Measurements from ENCODE around the gene IL10.

DNA sequence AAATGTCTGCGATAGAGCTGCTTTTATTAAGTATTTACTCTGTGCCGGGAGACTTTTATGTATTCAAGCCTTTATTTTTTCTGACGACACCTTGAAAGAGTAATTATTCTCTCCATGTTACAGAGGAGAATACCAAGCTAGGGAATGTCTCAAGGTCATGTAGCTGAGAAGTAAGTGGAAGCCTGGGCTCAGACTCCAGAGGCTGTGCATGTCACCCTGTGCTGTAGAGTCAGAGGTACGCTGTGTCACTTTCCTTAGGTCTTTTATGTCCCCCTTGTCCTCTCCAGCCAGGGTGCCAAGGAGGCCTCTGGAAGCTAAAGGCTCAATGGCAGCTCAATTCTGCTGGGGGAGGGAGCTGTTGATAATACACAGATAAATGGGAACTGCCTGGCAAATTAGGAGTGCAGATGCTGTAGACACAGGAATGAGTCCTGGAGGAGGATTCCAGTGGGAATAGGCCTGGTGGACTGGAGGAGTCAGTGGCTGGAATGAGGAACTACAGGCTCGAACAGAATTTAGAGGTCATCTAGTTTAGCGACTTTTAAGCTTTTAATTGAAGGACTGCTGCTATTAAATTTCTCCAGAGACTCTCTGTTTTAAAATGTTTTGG, 11.0 kb downstream of the IL10 start:
- TF ChIP-seq TOX (CRISPR knock-in tag; IDR thresholded peaks at IDR 0.05; ENCODE audit: borderline replicate concordance) = no peak
- TF ChIP-seq, protein P1, sequence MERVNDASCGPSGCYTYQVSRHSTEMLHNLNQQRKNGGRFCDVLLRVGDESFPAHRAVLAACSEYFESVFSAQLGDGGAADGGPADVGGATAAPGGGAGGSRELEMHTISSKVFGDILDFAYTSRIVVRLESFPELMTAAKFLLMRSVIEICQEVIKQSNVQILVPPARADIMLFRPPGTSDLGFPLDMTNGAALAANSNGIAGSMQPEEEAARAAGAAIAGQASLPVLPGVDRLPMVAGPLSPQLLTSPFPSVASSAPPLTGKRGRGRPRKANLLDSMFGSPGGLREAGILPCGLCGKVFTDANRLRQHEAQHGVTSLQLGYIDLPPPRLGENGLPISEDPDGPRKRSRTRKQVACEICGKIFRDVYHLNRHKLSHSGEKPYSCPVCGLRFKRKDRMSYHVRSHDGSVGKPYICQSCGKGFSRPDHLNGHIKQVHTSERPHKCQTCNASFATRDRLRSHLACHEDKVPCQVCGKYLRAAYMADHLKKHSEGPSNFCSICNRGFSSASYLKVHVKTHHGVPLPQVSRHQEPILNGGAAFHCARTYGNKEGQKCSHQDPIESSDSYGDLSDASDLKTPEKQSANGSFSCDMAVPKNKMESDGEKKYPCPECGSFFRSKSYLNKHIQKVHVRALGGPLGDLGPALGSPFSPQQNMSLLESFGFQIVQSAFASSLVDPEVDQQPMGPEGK (CRISPR knock-in tag; IDR thresholded peaks at IDR 0.05; ENCODE audit: borderline replicate concordance) = no peak
- no peak for TF ChIP-seq ZFP3 (CRISPR knock-in tag; IDR thresholded peaks at IDR 0.05)
- TF ChIP-seq, protein P2, sequence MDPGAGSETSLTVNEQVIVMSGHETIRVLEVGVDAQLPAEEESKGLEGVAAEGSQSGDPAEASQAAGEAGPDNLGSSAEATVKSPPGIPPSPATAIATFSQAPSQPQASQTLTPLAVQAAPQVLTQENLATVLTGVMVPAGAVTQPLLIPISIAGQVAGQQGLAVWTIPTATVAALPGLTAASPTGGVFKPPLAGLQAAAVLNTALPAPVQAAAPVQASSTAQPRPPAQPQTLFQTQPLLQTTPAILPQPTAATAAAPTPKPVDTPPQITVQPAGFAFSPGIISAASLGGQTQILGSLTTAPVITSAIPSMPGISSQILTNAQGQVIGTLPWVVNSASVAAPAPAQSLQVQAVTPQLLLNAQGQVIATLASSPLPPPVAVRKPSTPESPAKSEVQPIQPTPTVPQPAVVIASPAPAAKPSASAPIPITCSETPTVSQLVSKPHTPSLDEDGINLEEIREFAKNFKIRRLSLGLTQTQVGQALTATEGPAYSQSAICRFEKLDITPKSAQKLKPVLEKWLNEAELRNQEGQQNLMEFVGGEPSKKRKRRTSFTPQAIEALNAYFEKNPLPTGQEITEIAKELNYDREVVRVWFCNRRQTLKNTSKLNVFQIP (CRISPR knock-in tag; IDR thresholded peaks at IDR 0.05; ENCODE audit: borderline replicate concordance, low read depth) = no peak
